ENCODE results near the gene RPTOR.

Gene RPTOR

GRCh38 chr17:80970044-80970761 lies 425.6 kb downstream of the RPTOR start:
- peak; percentile 88 for DNase-seq (ENCODE audit: low spot score)
- in situ Hi-C loops (cut with MboI; ENCODE audit: low sequenced_read_pairs, unreplicated experiment) = loop anchor here (10.0 kb wide), 1 partner anchor 395 kb away; no protein-coding TSS in a partner anchor
- TF ChIP-seq, protein P1, sequence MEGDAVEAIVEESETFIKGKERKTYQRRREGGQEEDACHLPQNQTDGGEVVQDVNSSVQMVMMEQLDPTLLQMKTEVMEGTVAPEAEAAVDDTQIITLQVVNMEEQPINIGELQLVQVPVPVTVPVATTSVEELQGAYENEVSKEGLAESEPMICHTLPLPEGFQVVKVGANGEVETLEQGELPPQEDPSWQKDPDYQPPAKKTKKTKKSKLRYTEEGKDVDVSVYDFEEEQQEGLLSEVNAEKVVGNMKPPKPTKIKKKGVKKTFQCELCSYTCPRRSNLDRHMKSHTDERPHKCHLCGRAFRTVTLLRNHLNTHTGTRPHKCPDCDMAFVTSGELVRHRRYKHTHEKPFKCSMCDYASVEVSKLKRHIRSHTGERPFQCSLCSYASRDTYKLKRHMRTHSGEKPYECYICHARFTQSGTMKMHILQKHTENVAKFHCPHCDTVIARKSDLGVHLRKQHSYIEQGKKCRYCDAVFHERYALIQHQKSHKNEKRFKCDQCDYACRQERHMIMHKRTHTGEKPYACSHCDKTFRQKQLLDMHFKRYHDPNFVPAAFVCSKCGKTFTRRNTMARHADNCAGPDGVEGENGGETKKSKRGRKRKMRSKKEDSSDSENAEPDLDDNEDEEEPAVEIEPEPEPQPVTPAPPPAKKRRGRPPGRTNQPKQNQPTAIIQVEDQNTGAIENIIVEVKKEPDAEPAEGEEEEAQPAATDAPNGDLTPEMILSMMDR (IDR thresholded peaks at IDR 0.05; ENCODE audit: borderline replicate concordance, control extremely low read depth, extremely low read depth, insufficient read depth, missing control alignments) = peak; percentile 50

- TF ChIP-seq, protein P1 (IDR thresholded peaks at IDR 0.05; ENCODE audit: borderline replicate concordance, control extremely low read depth, extremely low read depth, insufficient read depth, missing control alignments) = no peak
- in situ Hi-C loops (cut with MboI; ENCODE audit: low sequenced_read_pairs, unreplicated experiment) = loop anchor here (10.0 kb wide), 1 partner anchor 396 kb away; no protein-coding TSS in a partner anchor
- no peak for DNase-seq (ENCODE audit: low spot score)
These were observed 426.4 kb downstream of the RPTOR start for GRCh38 chr17:80970762-80971703.

- in situ Hi-C loops (cut with MboI; ENCODE audit: low sequenced_read_pairs, unreplicated experiment) = loop anchor here (10.0 kb wide), 1 partner anchor 397 kb away; no protein-coding TSS in a partner anchor
- DNase-seq (ENCODE audit: low spot score) = no peak
- TF ChIP-seq, protein P1 (IDR thresholded peaks at IDR 0.05; ENCODE audit: borderline replicate concordance, control extremely low read depth, extremely low read depth, insufficient read depth, missing control alignments) = no peak
These were observed 427.2 kb downstream of the RPTOR start for GRCh38 chr17:80971704-80972304.

GRCh38 chr17:80976701-80977100 lies 432.1 kb downstream of the RPTOR start:
- in situ Hi-C loops (cut with MboI; ENCODE audit: low sequenced_read_pairs, unreplicated experiment) = loop anchor here (5.0 to 10.0 kb wide), 2 partner anchors 402 to 549 kb away; no protein-coding TSS in a partner anchor
- DNase-seq (ENCODE audit: low spot score) = no peak
- TF ChIP-seq, protein P1 (IDR thresholded peaks at IDR 0.05; ENCODE audit: borderline replicate concordance, control extremely low read depth, extremely low read depth, insufficient read depth, missing control alignments) = no peak

GRCh38 chr17:80977172-80977571 lies 432.5 kb downstream of the RPTOR start:
- no peak for DNase-seq (ENCODE audit: low spot score)
- in situ Hi-C loops (cut with MboI; ENCODE audit: low sequenced_read_pairs, unreplicated experiment) = loop anchor here (5.0 to 10.0 kb wide), 2 partner anchors 402 to 550 kb away; no protein-coding TSS in a partner anchor
- TF ChIP-seq, protein P1 (IDR thresholded peaks at IDR 0.05; ENCODE audit: borderline replicate concordance, control extremely low read depth, extremely low read depth, insufficient read depth, missing control alignments) = no peak

Measured in GM13976 (cell line).